ENCODE data around the gene PTBP3.

Gene PTBP3

DNA sequence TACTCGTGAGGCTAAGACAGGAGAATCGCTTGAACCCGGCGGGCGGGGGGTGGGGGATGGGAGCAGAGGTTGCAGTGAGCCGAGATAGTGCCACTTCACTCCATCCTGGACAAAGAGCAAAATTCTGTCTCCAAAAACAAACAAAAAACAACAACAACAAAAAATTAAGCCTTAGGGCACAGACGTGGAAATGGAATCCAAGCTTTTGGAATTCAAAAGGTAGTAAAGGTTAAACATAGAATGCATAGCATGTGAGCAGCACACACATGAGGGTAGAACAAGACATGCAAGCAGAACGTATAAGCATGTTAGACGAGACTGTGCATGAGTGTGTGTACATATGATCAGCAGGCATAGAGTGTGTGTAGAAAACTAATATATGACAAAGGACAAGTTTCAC, 68.0 kb downstream of the PTBP3 start:
- TF ChIP-seq, protein P1, sequence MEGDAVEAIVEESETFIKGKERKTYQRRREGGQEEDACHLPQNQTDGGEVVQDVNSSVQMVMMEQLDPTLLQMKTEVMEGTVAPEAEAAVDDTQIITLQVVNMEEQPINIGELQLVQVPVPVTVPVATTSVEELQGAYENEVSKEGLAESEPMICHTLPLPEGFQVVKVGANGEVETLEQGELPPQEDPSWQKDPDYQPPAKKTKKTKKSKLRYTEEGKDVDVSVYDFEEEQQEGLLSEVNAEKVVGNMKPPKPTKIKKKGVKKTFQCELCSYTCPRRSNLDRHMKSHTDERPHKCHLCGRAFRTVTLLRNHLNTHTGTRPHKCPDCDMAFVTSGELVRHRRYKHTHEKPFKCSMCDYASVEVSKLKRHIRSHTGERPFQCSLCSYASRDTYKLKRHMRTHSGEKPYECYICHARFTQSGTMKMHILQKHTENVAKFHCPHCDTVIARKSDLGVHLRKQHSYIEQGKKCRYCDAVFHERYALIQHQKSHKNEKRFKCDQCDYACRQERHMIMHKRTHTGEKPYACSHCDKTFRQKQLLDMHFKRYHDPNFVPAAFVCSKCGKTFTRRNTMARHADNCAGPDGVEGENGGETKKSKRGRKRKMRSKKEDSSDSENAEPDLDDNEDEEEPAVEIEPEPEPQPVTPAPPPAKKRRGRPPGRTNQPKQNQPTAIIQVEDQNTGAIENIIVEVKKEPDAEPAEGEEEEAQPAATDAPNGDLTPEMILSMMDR (conservative IDR thresholded peaks at IDR 0.05), result no peak
- no peak overlapping the region for H3K27ac ChIP-seq

DNA sequence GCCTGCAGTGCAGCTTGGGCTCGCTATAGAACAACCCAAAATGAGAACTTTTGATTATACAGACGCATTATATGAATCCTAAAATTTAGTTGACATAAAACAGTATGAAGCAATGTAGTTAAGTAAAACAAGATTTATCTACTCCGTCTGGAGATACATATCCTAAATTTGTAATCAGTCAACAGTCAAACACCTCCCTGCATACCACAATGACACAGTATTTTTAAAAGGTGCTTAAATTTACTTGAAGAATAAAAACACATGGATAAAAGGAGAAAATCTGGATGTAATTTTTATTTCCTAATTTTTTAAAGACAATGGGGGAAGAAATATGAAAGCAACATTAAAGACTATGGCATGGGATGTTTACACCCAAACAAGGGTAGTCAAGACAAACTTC, 70.8 kb downstream of the PTBP3 start:
- TF ChIP-seq, protein P1 (conservative IDR thresholded peaks at IDR 0.05), result no peak
- H3K27ac ChIP-seq, result no peak overlapping the region

DNA sequence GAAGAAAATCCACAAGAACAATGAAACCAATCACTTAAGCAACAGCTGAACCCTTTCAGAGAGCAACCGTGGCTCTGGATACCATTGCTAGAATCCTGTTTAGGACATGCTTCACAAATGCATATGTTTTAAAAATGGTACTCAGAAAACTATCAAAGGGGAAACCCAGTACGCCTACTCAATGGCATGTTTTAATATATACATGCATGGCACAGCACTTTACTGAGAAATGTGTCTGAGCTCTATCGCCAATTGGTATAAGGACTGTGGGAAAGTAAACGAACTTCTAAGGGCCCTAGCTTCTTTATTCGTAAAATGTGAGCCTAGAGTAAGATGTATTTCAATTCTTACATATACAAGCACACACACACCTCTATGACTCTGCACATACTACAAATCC, 72.3 kb downstream of the PTBP3 start:
- no peak overlapping the region for H3K27ac ChIP-seq
- TF ChIP-seq, protein P1 (conservative IDR thresholded peaks at IDR 0.05), result no peak

DNA sequence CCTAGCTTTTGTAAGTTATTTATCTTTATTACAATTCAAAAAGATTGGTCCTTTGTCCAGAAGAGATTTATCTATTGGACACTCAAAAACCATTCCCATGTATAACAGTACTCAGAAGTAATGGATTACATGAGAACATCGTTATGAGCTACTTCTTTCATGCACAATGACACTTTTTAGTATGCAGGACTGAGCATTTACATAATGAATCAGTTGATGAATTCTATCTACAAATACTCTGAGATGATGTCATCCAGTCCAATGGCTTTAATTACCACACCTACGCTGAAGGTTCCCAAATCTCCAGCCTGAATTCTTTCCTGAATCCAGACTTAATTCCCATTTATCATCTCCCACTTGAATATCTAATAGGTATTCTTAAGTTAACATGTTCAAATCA, 75.3 kb downstream of the PTBP3 start:
- no peak overlapping the region for H3K27ac ChIP-seq
- TF ChIP-seq, protein P1 (conservative IDR thresholded peaks at IDR 0.05), result no peak

DNA sequence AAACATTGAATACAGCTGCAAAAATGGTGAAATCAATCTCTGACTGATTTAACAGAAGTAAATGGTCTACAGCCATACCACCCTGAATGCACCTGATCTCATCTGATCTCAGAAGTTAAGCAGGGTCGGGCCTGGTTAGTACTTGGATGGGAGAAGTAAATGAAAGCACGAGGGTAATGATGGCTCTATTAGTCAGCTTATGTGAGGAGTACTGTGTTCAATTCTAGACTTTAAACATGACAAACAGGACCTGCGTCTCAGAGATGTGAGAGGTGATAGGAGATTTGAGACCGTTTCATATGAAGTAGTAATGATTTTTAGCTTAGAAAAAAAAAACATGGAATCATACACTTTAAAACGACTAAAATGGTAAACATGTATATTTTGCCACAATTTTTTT, 81.2 kb downstream of the PTBP3 start:
- no peak overlapping the region for H3K27ac ChIP-seq
- TF ChIP-seq, protein P1 (conservative IDR thresholded peaks at IDR 0.05), result no peak

DNA sequence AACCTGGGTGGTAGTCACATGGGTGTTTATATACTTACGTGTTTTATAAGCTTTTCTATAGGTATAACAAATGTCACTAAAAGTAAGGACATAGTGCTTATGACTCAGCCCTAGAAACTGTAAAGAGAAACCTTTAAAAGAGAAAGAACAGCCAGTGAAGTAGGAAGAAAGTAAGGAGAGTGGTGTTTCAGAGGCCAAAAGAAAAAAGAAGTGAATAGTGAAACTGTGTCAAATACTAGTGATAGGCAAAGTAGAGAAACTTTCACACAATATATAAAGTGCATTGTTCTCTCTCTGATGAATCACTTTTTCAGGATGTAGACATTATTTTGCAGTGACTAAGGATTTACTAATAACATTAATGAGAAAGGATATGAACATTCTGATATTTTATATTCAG, 84.1 kb downstream of the PTBP3 start:
- TF ChIP-seq, protein P1 (conservative IDR thresholded peaks at IDR 0.05), result no peak
- no peak overlapping the region for H3K27ac ChIP-seq

DNA sequence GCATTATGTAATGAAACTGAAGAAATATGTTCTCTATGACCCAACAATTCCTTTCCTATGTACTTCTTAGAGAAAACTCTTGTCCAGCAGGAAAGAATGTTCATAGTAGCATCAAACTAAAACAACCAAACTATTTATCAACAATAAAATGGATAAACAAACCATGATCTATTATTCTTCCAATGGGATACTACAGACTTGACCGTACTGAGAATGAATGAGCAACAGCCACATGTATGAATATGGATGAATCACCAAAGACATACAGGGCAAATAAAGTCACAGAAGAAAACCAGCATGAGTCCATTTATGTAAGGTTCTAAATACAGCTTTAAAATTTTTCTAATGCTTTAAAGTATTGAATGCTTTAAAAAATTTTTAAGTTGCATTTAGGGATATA, 84.7 kb downstream of the PTBP3 start:
- no peak overlapping the region for H3K27ac ChIP-seq
- TF ChIP-seq, protein P1 (conservative IDR thresholded peaks at IDR 0.05), result no peak

DNA sequence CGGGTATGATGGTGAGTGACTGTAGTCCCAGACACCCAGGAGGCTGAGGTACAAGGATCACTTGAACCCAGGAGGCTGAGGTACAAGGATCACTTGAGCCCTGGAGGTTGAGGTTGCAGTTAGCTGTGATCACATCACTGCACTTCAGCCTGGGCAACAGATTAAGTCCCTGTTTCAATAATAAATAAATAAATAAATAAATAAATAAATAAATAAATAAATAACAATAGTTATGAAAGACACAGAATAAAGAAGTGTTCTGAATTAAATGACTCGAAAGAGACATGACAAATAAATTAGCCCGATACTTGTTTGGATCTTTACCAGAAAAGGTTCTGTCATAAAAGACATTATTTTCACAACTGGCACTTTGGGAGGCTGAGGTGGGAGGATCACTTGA, 86.3 kb downstream of the PTBP3 start:
- TF ChIP-seq, protein P1 (conservative IDR thresholded peaks at IDR 0.05), result no peak

More for the DNA sequence above, 86.3 kb downstream of the PTBP3 start:
- no peak overlapping the region for H3K27ac ChIP-seq
